SU-DHL-6 (cell line): Measurements from ENCODE around the gene BCDIN3D.
"Not testable (repeated sequence)": the region's sequence is repeated elsewhere in the genome, so short reads cannot be mapped to it uniquely, and the experiment has no call there.

Experiments
- CTCF ChIP-seq: fragments of 200-600 bp; sonication (generic); IDR thresholded peaks from one replicate; pipeline ENCODE4 v1.5.1; 2017; ENCODE audit warnings: antibody characterized with exemption, mild to moderate bottlenecking, low read length, moderate library complexity; ENCODE audit not compliant: insufficient read depth, poor library complexity, severe bottlenecking
- EZH2phosphoT487 ChIP-seq: fragments of 200-600 bp; sonication (generic), shearing (Covaris generic); conservative IDR thresholded peaks from 2 replicates; pipeline ENCODE4 v1.6.1; 2018; ENCODE audit warnings: mild to moderate bottlenecking, antibody characterized with exemption, low read length, moderate library complexity, mixed read lengths

DNA sequence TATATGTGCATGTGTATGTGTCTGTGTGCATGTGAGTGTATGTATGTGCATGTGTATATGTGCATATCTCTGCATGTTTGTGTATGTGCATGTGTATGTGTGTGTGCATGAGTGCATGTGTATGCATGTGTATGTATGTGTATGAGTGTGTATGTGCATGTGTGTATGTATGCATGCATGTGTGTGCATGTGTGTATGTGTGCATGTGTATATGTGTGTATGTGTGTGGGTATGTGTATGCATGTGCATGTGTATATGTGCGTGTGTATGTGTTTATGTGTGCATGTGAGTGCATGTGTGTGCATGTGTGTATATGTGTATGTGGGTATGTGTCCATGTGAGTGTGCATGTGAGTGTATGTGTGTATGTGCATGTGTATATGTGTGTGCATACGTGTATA lies 36.2 kb upstream of the BCDIN3D start:
- TF ChIP-seq CTCF, EZH2phosphoT487: not testable (repeated sequence)
